ENCODE data around the gene DAGLA.
"Not testable (repeated sequence)": the region's sequence is repeated elsewhere in the genome, so short reads cannot be mapped to it uniquely, and the experiment has no call there.

The DAGLA gene

DNA sequence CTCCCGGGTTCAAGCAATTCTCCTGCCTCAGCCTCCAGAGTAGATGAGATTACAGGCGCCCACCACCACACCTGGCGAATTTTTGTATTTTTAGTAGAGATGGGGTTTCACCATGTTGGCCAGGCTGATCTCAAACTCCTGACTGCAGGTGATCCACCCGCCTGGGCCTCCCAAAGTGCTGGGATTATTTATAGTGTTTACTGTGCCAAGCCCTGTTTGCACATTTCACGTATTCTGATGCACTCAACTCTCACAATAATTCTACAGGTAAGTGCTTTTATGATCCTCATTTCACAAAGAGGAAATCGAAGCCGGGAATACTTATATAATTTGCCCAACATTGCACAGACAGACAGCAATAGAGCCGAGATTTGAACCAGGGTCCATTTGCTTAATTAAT is 38.0 kb upstream of the DAGLA start:
- TF ChIP-seq CTCF (conservative IDR thresholded peaks at IDR 0.05; ENCODE audit: low read depth, low read length) = no peak
- no peak for DNase-seq (ENCODE audit: low read depth)

GRCh38 chr11:61645179-61645868 is 34.9 kb upstream of the DAGLA start:
- peak; percentile 43 for DNase-seq (ENCODE audit: low read depth)
- TF ChIP-seq CTCF (conservative IDR thresholded peaks at IDR 0.05; ENCODE audit: low read depth, low read length) = no peak
- no peak overlapping the region for H3K4me3 ChIP-seq (ENCODE audit: low read length)

More for the DNA sequence above, 38.0 kb upstream of the DAGLA start:
- H3K4me3 ChIP-seq (ENCODE audit: low read length) = no peak overlapping the region

DNA sequence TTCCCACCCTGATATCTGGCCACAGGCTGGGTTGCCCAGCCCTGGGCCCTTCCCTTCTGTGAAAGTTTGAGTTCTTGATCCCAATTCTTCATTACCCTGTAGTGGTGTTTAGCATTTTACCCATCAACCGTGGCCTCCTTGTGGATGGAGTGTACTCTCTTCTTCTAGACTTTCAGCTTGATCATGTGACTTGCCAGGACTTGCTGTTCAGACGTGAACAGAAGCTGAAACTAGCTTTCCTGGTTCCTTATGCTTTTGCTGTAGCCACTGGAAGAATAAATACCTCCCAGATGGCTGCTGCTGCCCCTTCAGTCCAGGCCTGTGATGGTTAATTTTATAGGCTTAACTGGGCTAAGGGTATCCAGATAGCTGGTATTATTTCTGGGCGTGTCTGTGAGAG is 32.7 kb upstream of the DAGLA start:
- H3K4me3 ChIP-seq (ENCODE audit: low read length) = no peak overlapping the region
- DNase-seq (ENCODE audit: low read depth) = no peak
- TF ChIP-seq CTCF (conservative IDR thresholded peaks at IDR 0.05; ENCODE audit: low read depth, low read length) = no peak

- no peak for DNase-seq (ENCODE audit: low read depth)
- no peak for TF ChIP-seq CTCF (conservative IDR thresholded peaks at IDR 0.05; ENCODE audit: low read depth, low read length)
- H3K4me3 ChIP-seq (ENCODE audit: low read length) = no peak overlapping the region
These were observed 29.2 kb upstream of the DAGLA start for GRCh38 chr11:61650781-61651571.

- DNase-seq (ENCODE audit: low read depth) = no peak
- no peak for TF ChIP-seq CTCF (conservative IDR thresholded peaks at IDR 0.05; ENCODE audit: low read depth, low read length)
- H3K4me3 ChIP-seq (ENCODE audit: low read length) = no peak overlapping the region
These were observed 28.1 kb upstream of the DAGLA start for GRCh38 chr11:61652135-61652534.

GRCh38 chr11:61654397-61654829 is 25.8 kb upstream of the DAGLA start:
- no peak overlapping the region for H3K4me3 ChIP-seq (ENCODE audit: low read length)
- no peak for DNase-seq (ENCODE audit: low read depth)
- no peak for TF ChIP-seq CTCF (conservative IDR thresholded peaks at IDR 0.05; ENCODE audit: low read depth, low read length)

DNA sequence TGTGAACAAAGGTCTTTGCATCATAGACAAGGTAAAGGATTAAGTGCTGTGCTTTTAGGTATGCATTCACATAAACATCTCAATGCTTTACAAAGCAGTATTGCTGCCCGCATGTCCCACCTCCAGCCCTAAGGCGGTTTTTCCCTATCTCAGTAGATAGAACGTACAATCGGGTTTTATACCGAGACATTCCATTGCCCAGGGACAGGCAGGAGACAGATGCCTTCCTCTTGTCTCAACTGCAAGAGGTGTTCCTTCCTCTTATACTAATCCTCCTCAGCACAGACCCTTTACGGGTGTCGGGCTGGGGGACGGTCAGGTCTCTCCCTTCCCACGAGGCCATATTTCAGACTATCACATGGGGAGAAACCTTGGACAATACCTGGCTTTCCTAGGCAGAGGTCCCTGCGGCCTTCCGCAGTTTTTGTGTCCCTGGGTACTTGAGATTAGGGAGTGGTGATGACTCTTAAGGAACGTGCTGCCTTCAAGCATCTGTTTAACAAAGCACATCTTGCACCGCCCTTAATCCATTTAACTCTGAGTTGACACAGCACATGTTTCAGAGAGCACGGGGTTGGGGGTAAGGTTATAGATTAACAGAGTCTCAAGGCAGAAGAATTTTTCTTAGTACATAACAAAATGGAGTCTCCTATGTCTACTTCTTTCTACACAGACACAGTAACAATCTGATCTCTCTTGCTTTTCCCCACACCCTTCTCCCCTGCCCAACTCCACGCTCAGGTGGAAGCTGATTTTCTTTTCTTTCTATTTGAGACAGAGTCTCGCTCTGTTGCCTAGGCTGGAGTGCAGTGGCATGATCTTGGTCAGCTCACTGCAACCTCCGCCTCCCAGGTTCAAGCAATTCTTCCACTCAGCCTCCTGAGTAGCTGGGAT is 24.7 kb upstream of the DAGLA start:
- DNase-seq (ENCODE audit: low read depth); H3K4me3 ChIP-seq (ENCODE audit: low read length): not testable (repeated sequence)

Data from retinal pigment epithelial cell (primary cell).